Mucosa of stomach (tissue), 1 donor: ENCODE measurements around the gene OR8B8.
"Not testable (repeated sequence)": the region's sequence is repeated elsewhere in the genome, so short reads cannot be mapped to it uniquely, and the experiment has no call there.

ENCODE experiments used
- H3K27me3 ChIP-seq: one replicate; pipeline ENCODE4 v1.7.0; 2013; ENCODE audit warnings: mild to moderate bottlenecking, low read length; ENCODE audit not compliant: control insufficient read depth, insufficient read depth
- H3K36me3 ChIP-seq: one replicate; pipeline ENCODE4 v1.7.0; 2013; ENCODE audit warnings: low read length; ENCODE audit not compliant: control insufficient read depth, insufficient read depth
- H3K4me1 ChIP-seq: one replicate; pipeline ENCODE4 v1.7.0; 2013; ENCODE audit warnings: mild to moderate bottlenecking, low read length; ENCODE audit not compliant: control insufficient read depth, insufficient read depth
- H3K4me3 ChIP-seq: one replicate; pipeline ENCODE4 v1.7.0; 2013; ENCODE audit warnings: low read length
- H3K9ac ChIP-seq: one replicate; pipeline ENCODE4 v1.7.0; 2013; ENCODE audit warnings: mild to moderate bottlenecking, low read length, moderate library complexity
- H3K9me3 ChIP-seq: one replicate; pipeline ENCODE4 v1.7.0; 2013; ENCODE audit warnings: mild to moderate bottlenecking, low read length, moderate library complexity; ENCODE audit not compliant: control insufficient read depth
- donor health status: Pancreatic carcinoma.

OR8B8 gene

DNA sequence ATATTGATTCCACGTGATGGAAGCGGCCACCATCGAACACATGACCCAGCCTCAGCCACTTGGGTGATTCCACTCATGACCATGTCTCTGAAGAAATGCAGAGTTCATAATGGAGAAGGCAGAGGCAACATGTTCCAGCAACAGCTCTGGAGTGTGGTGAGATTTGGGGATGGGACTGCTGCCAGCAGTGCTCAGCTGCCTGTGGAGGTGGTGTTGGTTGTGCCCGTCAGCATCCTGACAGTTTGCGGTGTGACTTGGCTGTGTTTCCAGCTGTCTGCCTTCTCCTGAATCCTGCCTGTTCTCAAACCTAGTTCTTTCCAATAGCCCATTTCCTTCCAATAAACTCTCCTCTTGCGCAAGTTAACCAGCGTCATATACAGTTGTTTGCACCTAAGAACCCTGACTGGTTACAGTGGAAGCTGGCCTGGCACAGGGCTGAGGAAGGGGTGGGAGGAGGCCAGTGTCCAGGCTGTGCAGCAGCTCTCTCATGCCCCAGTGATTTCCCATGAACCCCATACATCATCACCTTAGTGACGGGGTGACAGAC is 22.0 kb upstream of the OR8B8 start:
- Histone ChIP-seq H3K4me1 (no peaks in the 10 kb centered on the region), H3K9ac (no peak overlapping the region), H3K36me3 (no peaks in the 10 kb centered on the region), H3K4me3 (no peak overlapping the region), H3K27me3 (no peaks in the 10 kb centered on the region), H3K9me3 (no peaks in the 10 kb centered on the region)

DNA sequence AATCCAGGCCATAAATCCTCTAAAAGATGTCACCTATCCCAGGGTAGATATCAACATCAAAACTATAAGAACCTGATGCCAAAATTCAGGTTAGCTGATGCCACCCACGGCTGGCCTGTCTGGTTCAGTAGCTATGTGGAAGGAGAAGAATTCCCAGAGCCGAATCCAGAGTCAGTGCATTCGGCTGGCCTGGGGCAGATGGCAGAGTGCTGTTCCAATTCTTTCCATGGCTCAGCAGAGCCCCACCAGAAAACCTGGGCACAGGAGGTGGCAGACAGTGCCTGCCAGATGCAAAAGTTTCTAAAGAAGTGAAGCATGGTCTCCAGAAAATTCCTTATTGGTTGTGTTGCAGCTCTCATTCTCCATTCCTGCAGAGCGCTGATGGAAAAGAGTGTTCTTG is 19.9 kb upstream of the OR8B8 start:
- H3K36me3 ChIP-seq: no peaks in the 10 kb centered on the region
- H3K4me1 ChIP-seq: no peaks in the 10 kb centered on the region
- H3K4me3 ChIP-seq: no peak overlapping the region
- no peak overlapping the region for H3K9ac ChIP-seq
- H3K9me3 ChIP-seq: no peaks in the 10 kb centered on the region
- H3K27me3 ChIP-seq: no peaks in the 10 kb centered on the region

- Histone ChIP-seq H3K4me1 (no peaks in the 10 kb centered on the region), H3K27me3 (no peaks in the 10 kb centered on the region), H3K4me3 (no peak overlapping the region), H3K36me3 (no peaks in the 10 kb centered on the region), H3K9ac (no peak overlapping the region), H3K9me3 (no peaks in the 10 kb centered on the region)
Observed at GRCh38 chr11:124463990-124464389, 18.5 kb upstream of the OR8B8 start.

DNA sequence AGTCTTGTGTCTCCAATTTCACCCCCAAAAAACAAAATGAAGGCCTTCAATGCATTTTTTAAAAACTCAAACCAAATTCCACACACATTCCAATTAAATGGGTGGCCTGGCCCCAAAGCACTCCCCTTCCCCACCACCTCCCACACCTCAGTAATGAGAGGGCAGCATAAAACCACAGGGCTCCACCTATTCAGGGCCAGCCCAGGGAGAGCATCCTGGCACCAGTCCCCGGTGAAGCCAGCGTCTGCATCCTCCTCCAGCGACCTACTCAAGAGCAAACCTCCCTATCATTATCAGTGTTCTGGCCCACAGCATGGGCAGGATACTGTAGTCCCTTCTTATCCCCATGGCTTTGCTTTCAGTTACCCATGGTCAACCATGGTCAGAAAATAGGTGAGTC is 17.8 kb upstream of the OR8B8 start:
- Histone ChIP-seq H3K27me3 (no peaks in the 10 kb centered on the region), H3K36me3 (no peaks in the 10 kb centered on the region), H3K4me3 (no peak overlapping the region), H3K4me1 (no peaks in the 10 kb centered on the region), H3K9me3 (no peaks in the 10 kb centered on the region), H3K9ac (no peak overlapping the region)

DNA sequence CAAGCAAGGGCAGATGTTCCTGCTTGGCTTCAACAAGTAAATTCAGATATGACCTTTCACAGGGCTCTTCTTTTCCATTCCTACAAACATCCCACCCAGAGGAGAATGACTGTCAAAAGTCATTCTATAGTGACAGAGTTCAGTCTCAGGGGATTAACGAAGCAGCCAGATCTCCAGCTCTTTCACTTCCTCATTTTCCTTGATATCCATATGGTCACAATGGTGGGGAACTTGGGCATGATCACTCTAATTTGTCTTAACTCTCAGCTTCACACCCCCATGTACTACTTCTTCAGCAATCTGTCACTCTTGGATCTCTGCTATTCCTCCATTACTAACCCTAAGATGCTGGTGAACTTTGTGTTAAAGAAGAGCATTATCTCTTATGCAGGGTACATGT is 15.0 kb upstream of the OR8B8 start:
- Histone ChIP-seq H3K9ac (no peak overlapping the region), H3K27me3 (no peaks in the 10 kb centered on the region), H3K4me1 (no peaks in the 10 kb centered on the region)

DNA sequence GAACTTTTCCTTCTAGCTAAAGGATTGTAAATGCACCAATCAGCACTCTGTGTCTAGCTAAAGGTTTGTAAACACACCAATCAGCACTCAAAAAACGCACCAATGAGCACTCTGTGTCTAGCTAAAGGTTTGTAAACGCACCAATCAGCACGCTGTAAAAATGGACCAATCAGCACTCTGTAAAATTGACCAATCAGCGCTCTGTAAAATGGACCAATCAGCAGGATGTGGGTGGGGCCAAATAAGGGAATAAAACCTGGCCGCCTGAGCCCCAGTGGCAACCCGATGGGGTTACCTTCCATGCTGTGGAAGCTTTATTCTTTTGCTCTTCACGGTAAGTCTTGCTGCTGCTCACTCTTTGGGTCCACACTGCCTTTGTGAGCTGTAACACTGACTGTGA is 13.9 kb upstream of the OR8B8 start:
- H3K9ac ChIP-seq, H3K4me3 ChIP-seq, H3K4me1 ChIP-seq, H3K27me3 ChIP-seq, H3K36me3 ChIP-seq, H3K9me3 ChIP-seq: not testable (repeated sequence)

More for the DNA sequence above, 15.0 kb upstream of the OR8B8 start:
- no peaks in the 10 kb centered on the region for H3K9me3 ChIP-seq
- no peak overlapping the region for H3K4me3 ChIP-seq
- no peaks in the 10 kb centered on the region for H3K36me3 ChIP-seq

- no peaks in the 10 kb centered on the region for H3K4me1 ChIP-seq
- no peaks in the 10 kb centered on the region for H3K9me3 ChIP-seq
- H3K27me3 ChIP-seq: no peaks in the 10 kb centered on the region
- no peak overlapping the region for H3K9ac ChIP-seq
- no peaks in the 10 kb centered on the region for H3K36me3 ChIP-seq
- H3K4me3 ChIP-seq: no peak overlapping the region
Observed at GRCh38 chr11:124454552-124454951, 9.1 kb upstream of the OR8B8 start.

- no peaks in the 10 kb centered on the region for H3K27me3 ChIP-seq
- H3K4me1 ChIP-seq: no peaks in the 10 kb centered on the region
- H3K36me3 ChIP-seq: no peaks in the 10 kb centered on the region
- no peaks in the 10 kb centered on the region for H3K9me3 ChIP-seq
- H3K9ac ChIP-seq: no peak overlapping the region
- no peak overlapping the region for H3K4me3 ChIP-seq
Observed at GRCh38 chr11:124446916-124447315, 1.4 kb upstream of the OR8B8 start.

GRCh38 chr11:124442847-124443246 is 2.6 kb downstream of the OR8B8 start:
- Histone ChIP-seq H3K4me3 (no peak overlapping the region), H3K27me3 (no peaks in the 10 kb centered on the region), H3K36me3 (no peaks in the 10 kb centered on the region), H3K4me1 (no peaks in the 10 kb centered on the region), H3K9me3 (no peaks in the 10 kb centered on the region), H3K9ac (no peak overlapping the region)

DNA sequence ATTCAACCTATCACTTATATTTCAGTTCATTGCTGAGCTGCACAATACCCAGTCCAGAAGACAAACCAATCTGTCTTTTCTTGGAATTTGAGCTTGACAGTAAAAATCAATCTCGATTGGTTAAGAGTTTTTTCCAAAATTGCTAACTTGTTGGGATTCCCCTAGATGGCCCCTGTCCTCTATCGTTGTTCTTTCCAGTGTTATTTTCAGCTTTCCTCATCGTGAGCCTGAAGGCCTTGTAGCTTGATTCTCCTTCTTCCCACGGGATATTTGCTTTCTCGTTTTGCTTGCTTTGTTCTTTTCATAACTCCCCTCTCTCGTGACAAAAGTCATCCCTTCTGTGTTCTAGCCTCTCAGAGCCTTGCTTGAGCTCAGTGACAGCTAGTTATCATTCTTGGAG is 3.1 kb downstream of the OR8B8 start:
- no peaks in the 10 kb centered on the region for H3K36me3 ChIP-seq
- H3K4me1 ChIP-seq: no peaks in the 10 kb centered on the region
- H3K4me3 ChIP-seq: no peak overlapping the region
- H3K9me3 ChIP-seq: no peaks in the 10 kb centered on the region
- H3K27me3 ChIP-seq: no peaks in the 10 kb centered on the region
- H3K9ac ChIP-seq: no peak overlapping the region

DNA sequence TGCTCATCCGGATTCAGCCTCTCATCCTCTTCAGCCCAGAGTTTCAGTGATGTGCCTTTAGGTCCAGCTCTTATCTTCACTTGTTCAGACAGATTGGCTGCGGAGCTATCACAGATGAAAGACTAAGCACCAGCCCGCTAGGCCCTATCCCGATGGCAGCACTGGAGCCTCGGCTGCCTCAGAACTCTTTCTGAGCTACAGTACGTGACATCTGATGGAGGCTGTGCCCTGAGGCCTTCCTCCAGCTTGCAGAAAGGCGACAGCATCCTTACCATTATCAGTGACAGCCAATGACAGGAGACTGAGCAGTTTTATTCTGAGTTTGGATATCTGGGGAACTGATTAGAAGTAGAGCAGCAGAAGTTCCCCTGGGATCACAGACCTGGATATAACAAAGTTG is 4.0 kb downstream of the OR8B8 start:
- Histone ChIP-seq H3K27me3 (no peaks in the 10 kb centered on the region), H3K4me3 (no peak overlapping the region), H3K4me1 (no peaks in the 10 kb centered on the region), H3K9ac (no peak overlapping the region), H3K9me3 (no peaks in the 10 kb centered on the region), H3K36me3 (no peaks in the 10 kb centered on the region)

- H3K36me3 ChIP-seq: no peaks in the 10 kb centered on the region
Observed at GRCh38 chr11:124441081-124441480, 4.4 kb downstream of the OR8B8 start.

DNA sequence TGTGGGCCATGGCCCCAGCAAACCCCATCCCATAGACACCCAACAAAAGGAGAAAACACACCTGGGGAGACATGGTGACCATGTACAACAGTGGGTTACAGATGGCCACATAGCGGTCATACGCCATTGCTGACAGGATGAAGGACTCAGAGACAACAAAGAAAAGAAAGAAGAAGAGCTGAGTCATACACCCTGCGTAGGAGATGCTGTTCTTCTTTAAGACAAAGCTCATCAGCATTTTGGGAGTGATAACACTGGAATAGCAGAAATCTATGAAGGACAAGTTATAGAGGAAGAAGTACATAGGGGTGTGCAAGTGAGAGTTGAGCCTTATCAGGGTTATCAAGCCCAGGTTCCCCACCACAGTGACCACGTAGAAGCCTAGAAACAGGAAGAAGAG is 4.9 kb downstream of the OR8B8 start:
- no peak overlapping the region for H3K9ac ChIP-seq
- H3K4me1 ChIP-seq: no peaks in the 10 kb centered on the region
- H3K9me3 ChIP-seq: no peaks in the 10 kb centered on the region
- H3K36me3 ChIP-seq: no peaks in the 10 kb centered on the region
- no peaks in the 10 kb centered on the region for H3K27me3 ChIP-seq
- no peak overlapping the region for H3K4me3 ChIP-seq

More at GRCh38 chr11:124441081-124441480, 4.4 kb downstream of the OR8B8 start:
- Histone ChIP-seq H3K9ac (no peak overlapping the region), H3K4me3 (no peak overlapping the region), H3K9me3 (no peaks in the 10 kb centered on the region), H3K27me3 (no peaks in the 10 kb centered on the region), H3K4me1 (no peaks in the 10 kb centered on the region)
